A673 (cell line): ENCODE results near the gene KRT86. TPM values are rescaled to one million over a fixed set of nuclear protein-coding genes. Genes with fewer than 3 reads are reported as not detected.

Source experiments
- BruUV-seq: library from RNA; stranded (reverse); fragments of 400-500 nt; replicated peaks from 2 replicates; lab custom pipeline; 2021; lab: Mats Ljungman, UMichigan
- CTCF ChIA-PET: fragments of 300-600 bp; sonication (Branson Sonifier 250); formaldehyde crosslinking; loops from one replicate; lab custom pipeline; 2022; ENCODE audit warnings: antibody characterized with exemption; lab: Charles Lee
- POLR2A ChIA-PET: fragments of 300-600 bp; sonication (Branson Sonifier 250); formaldehyde crosslinking; loops from one replicate; lab custom pipeline; 2022; ENCODE audit warnings: antibody characterized with exemption; ENCODE audit not compliant: low non-redundant PET; lab: Charles Lee
- DNase-seq: peaks from one replicate; pipeline ENCODE4 v3.0.0-alpha.2; 2015; ENCODE audit warnings: low spot score
- H3K27ac ChIP-seq: fragments of 200-600 bp; sonication (generic); 2 replicates; pipeline ENCODE4 v1.5.1; 2016; ENCODE audit warnings: mixed run types, low read depth, mild to moderate bottlenecking, mixed read lengths, antibody characterized with exemption, low read length; ENCODE audit not compliant: poor library complexity, severe bottlenecking
- H3K27me3 ChIP-seq: fragments of 200-600 bp; sonication (generic); replicated peaks from 2 replicates; pipeline ENCODE4 v1.6.1; 2017; ENCODE audit warnings: mixed run types, low read depth, mild to moderate bottlenecking, mixed read lengths, antibody characterized with exemption, low read length; ENCODE audit not compliant: insufficient read depth, poor library complexity
- H3K36me3 ChIP-seq: fragments of 200-600 bp; sonication (generic); 2 replicates; pipeline ENCODE4 v1.6.1; 2016; ENCODE audit warnings: mixed run types, mild to moderate bottlenecking, mixed read lengths, antibody characterized with exemption, low read length; ENCODE audit not compliant: insufficient read depth, poor library complexity, severe bottlenecking
- H3K4me1 ChIP-seq: fragments of 200-600 bp; sonication (generic); 2 replicates; pipeline ENCODE4 v1.6.1; 2017; ENCODE audit warnings: mixed run types, mild to moderate bottlenecking, mixed read lengths, antibody characterized with exemption, low read length; ENCODE audit not compliant: insufficient read depth, poor library complexity, severe bottlenecking
- H3K4me3 ChIP-seq: fragments of 200-600 bp; sonication (generic); 2 replicates; pipeline ENCODE4 v1.5.1; 2016; ENCODE audit warnings: low read depth, mixed run types, mild to moderate bottlenecking, mixed read lengths, low read length; ENCODE audit not compliant: poor library complexity, severe bottlenecking
- H3K9me3 ChIP-seq: fragments of 200-600 bp; sonication (generic); 2 replicates; pipeline ENCODE4 v1.6.1; 2016; ENCODE audit warnings: mixed run types, low read depth, mild to moderate bottlenecking, mixed read lengths, antibody characterized with exemption, low read length; ENCODE audit not compliant: poor library complexity, severe bottlenecking
- EZH2 ChIP-seq: fragments of 200-600 bp; sonication (generic); IDR thresholded peaks from 2 replicates; pipeline ENCODE4 v1.6.1; 2017; ENCODE audit warnings: borderline replicate concordance, low read depth, mild to moderate bottlenecking, mixed read lengths, antibody characterized with exemption, low read length; ENCODE audit not compliant: poor library complexity, severe bottlenecking
- intact Hi-C: fragments of 100-400 bp; cut with micrococcal nuclease; formaldehyde crosslinking; loops from one replicate; pipeline ENCODE4 v1.10.0; 2022; ENCODE audit not compliant: unreplicated experiment
- total RNA-seq: library from RNA; stranded (reverse); gene quantifications from 2 replicates; pipeline ENCODE4 v1.2.3, GENCODE V29; 2021
- TF ChIP-seq, protein P1 (sequence below): fragments of 300-800, 200-600 bp; sonication (generic); conservative IDR thresholded peaks from 2 replicates; pipeline ENCODE4 v1.5.1; 2017; ENCODE audit warnings: low read depth, mild to moderate bottlenecking, antibody characterized with exemption, low read length, moderate library complexity, mixed read lengths

Gene KRT86
- total RNA-seq, 1 experiment from 2014 or later: not detected

GRCh38 chr12:52356031-52356761, 81.8 kb downstream of the KRT86 start:
- Histone ChIP-seq H3K27me3 (no peaks in the 10 kb centered on the region), H3K27ac (no peak overlapping the region), H3K4me1 (peaks cover 12% of the 10 kb centered on the region), H3K36me3 (no peaks in the 10 kb centered on the region), H3K9me3 (no peaks in the 10 kb centered on the region), H3K4me3 (no peak overlapping the region)
- POLR2A ChIA-PET: no interaction called here
- TF ChIP-seq EZH2: no peak
- DNase-seq: no peak
- no TSS peak for BruUV-seq
- intact Hi-C loops: no loop called here
- CTCF ChIA-PET: no interaction called here

- no peak for DNase-seq
- TF ChIP-seq, protein P1, sequence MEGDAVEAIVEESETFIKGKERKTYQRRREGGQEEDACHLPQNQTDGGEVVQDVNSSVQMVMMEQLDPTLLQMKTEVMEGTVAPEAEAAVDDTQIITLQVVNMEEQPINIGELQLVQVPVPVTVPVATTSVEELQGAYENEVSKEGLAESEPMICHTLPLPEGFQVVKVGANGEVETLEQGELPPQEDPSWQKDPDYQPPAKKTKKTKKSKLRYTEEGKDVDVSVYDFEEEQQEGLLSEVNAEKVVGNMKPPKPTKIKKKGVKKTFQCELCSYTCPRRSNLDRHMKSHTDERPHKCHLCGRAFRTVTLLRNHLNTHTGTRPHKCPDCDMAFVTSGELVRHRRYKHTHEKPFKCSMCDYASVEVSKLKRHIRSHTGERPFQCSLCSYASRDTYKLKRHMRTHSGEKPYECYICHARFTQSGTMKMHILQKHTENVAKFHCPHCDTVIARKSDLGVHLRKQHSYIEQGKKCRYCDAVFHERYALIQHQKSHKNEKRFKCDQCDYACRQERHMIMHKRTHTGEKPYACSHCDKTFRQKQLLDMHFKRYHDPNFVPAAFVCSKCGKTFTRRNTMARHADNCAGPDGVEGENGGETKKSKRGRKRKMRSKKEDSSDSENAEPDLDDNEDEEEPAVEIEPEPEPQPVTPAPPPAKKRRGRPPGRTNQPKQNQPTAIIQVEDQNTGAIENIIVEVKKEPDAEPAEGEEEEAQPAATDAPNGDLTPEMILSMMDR: no peak
- no peak for TF ChIP-seq EZH2
- H3K4me1 ChIP-seq: peaks cover 12% of the 10 kb centered on the region
- no peak overlapping the region for H3K4me3 ChIP-seq
- CTCF ChIA-PET: no interaction called here
- intact Hi-C loops: no loop called here
- H3K9me3 ChIP-seq: no peaks in the 10 kb centered on the region
- no peak overlapping the region for H3K27ac ChIP-seq
- no peaks in the 10 kb centered on the region for H3K27me3 ChIP-seq
- POLR2A ChIA-PET: no interaction called here
- BruUV-seq: no TSS peak
- H3K36me3 ChIP-seq: no peaks in the 10 kb centered on the region
Measured at GRCh38 chr12:52356762-52357580, 82.5 kb downstream of the KRT86 start.

Other genes starting within 250 kb of the KRT86 start
- 12.5 and 19.8 TPM in 2 replicates for gene NR4A1, start 223.2 kb upstream of the KRT86 start, total RNA-seq
- gene ATG101, start 204.7 kb upstream of the KRT86 start, total RNA-seq: 52.0 and 54.3 TPM in 2 replicates
- gene SMIM41, start 194.9 kb upstream of the KRT86 start, total RNA-seq: 0.24 and 0.28 TPM in 2 replicates
- 0.33 and 1.0 TPM in 2 replicates for gene KRT80, start 82.6 kb upstream of the KRT86 start, total RNA-seq
- 0.79 and 1.0 TPM in 2 replicates for gene KRT7, start 41.4 kb upstream of the KRT86 start, total RNA-seq
- gene KRT81, start 16.9 kb downstream of the KRT86 start, total RNA-seq: 0.20 and 0.30 TPM in 2 replicates
- not detected in 2 replicates for gene KRT83, start 46.8 kb downstream of the KRT86 start, total RNA-seq
- gene KRT85, start 92.8 kb downstream of the KRT86 start, total RNA-seq: not detected in 2 replicates
- gene KRT84, start 111.0 kb downstream of the KRT86 start, total RNA-seq: not detected in 2 replicates
- not detected in 2 replicates for gene KRT82, start 131.7 kb downstream of the KRT86 start, total RNA-seq
- not detected in 2 replicates for gene KRT75, start 159.7 kb downstream of the KRT86 start, total RNA-seq
- not detected in 2 replicates for gene KRT6B, start 177.5 kb downstream of the KRT86 start, total RNA-seq
- not detected in 2 replicates for gene KRT6C, start 199.2 kb downstream of the KRT86 start, total RNA-seq
- 0.24 TPM in 1 of 2 replicates, not detected in the other for gene KRT6A, start 218.6 kb downstream of the KRT86 start, total RNA-seq
- 0.48 and 0.67 TPM in 2 replicates for gene KRT5, start 245.7 kb downstream of the KRT86 start, total RNA-seq